HG03354 (cell line): ENCODE results near the gene FAM184B.

Experiments used
- ATAC-seq: cut with Tn5 transposase; IDR thresholded peaks from one replicate; pipeline ENCODE4 v1.9.1; 2021; ENCODE audit warnings: mild to moderate bottlenecking; ENCODE audit not compliant: unreplicated experiment, poor library complexity, severe bottlenecking

Gene FAM184B

DNA sequence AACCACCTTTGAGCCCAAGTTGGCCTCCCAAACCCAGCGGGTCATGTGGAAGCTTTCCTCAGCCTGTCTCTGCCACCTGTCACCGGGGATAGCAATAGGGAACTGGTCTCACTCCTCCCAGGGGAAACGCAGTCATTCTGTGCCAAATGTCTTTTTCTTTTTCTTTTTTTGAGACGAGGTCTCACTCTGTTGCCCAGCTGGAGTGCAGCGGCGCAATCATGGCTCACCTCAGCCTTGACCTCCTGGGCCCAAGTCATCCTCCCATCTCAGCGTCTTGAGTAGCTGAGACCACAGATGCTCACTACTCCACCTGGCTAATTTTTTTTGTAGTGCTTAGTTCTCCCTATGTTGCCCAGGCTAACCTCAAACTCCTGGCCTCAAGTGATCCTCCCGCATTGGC lies 126.7 kb downstream of the FAM184B start:
- ATAC-seq: no peak

DNA sequence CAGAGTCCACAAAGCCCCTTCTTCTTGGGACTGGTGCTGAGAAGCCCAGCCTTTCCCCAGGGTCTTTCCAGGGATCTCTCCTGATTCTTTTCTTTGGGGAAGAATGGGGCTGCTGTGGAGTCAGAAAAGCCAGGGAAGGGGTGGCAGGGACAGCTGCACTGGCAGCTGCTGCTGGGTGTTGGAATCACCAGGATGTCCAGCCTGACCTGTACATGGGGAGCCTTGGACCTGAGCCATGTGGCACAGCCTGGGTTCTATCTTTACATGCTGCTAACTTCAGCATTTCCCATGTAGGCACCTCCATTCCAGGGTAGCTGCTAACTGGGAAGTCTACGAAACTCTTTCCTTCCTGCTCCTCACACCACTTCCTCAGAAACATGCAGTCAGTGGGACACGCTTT lies 131.0 kb downstream of the FAM184B start:
- ATAC-seq: no peak

DNA sequence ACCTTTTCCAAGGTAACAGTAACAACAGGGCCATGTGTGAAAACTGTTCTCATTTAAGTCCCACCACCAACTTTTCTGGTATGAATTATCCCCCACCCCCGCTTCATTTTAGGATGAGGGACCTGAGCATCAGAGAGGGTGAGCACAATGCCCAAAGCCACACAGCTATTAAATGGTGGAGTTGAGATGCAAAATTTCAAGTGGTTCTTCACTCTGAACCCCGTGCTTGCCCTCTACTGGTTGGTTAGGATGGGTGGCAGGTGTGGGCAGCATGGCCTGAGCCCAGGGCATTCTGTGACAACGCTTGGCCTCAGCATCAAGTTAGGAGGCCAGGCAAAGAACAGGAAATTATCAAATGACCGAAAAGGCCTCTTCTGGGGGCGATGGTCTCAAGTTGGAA lies 133.5 kb downstream of the FAM184B start:
- no peak for ATAC-seq

DNA sequence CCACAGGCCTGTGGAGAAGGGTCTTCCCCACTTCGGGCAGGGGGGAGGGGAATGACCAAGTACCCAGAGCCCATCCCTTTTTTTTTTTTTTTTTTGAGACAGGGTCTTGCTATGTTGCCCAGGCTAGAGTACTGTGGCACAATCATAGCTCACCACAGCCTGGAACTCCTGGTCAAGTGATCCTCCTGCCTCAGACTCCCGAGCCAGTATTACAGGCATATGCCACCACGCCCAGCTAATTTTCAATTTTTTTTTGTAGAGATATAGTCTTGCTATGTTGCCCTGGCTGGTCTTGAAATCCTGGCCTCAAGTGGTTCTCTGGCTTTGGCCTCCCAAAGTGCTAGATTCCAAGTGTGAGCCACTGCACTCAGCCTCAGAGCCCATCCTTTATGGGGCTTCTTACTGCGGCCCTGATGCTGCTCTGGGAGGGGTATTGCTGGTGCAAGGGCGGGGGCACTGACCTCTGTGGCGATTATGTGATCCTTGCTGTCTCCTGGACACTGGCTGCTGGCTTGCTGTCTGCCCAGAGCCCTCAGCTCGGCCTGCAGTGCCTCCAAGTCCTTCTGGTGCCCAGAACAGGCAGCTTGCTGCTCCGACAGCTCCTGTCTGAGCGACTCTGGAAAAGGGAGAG lies 134.1 kb downstream of the FAM184B start:
- ATAC-seq: no peak

DNA sequence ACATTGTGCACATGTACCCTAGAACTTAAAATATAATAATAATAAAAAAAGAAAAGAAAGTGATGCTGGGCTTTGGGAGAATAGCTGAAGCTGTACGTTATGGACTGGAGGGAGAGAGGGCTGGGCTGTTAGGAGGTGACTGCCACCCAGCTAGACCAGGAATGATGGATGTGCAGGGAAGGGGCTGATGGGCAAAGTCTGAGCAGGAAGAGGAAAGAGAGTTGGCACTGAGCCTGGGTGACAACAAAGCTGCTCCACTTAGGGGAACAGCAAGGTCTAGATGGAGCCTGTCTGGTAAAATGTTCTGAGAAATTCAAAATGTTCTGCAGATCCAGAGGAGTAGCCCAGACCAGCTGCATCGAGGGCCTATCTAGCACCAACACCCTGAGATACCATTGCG lies 134.7 kb downstream of the FAM184B start:
- ATAC-seq: no peak

DNA sequence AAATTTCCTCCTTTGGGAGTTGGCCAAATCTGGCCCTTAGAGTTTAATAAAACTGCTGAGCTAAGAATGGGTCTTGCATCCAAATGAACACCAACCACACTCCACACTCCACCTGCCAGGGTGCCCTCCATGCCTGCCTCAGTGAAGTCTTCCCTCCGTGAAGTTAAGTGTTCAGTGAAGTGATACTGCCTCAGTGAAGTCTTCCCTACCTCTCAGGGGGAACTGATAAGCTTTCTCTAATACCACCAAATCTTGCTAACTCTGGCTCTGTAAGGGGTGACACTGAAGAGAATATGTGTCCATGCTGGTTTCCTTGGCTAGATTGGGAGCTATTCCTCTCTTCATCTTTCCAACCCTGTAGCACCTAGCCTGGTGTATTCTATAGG lies 139.0 kb downstream of the FAM184B start:
- no peak for ATAC-seq

DNA sequence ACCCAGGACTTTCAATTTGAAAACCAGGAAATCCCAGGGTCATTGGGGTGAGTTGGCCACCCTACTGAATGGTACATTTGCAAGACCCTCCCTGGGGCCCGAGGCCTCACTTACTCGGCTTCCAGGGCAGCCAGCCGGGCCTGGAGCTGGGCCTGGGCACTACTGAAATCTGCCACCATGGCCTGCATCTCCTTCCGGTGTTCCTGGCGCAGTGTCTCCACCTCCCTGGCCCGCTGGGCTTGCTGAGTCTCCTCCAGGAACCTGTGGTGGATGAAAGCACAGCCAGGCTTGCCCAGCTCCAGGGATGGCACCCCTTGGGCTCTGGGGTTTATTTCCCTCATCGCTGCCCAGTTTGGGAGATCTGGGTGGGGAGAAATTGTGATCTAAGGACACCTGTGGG lies 142.3 kb downstream of the FAM184B start:
- no peak for ATAC-seq

DNA sequence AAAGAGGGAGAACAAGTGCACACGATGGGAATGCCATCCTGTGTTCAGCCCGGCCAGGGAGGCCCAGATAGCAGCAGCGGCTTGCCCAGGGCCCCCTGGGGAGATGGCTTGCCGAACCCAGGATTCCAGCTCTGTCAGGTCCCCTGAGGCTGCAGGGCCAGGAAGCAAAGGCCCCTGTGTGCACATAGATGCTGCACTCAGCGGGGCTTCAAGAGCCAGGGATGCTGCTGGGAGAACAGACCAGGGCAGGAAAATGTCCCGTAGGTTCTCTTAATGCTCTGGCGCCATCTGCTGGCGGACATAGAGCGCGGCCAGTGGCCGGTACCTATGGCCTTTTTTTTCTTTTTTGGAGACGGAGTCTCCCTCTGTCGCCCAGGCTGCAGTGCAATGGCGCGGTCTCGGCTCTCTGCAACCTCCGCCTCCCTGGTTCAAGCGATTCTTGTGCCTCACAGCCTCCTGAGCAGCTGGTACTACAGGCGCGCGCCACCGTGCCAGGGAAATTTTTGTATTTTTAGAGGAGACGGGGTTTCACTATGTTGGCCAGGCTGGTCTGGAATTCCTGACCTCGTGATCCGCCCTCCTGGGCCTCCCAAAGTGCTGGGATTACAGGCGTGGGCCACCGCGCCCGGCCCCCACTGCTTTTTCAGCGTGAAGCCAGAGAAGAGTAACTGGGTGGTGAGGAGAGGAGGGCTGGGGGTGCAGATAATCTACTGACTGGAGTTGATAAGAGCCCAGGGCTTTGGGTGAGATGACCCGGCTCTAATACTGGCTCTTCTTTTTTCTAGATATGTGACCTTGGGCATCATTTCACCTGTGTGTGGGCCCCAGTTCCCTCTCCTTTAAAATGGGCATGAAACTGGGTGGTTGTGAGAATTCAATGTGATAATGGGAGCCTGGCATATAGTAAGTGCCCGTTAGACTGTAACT lies 144.5 kb downstream of the FAM184B start:
- peak; percentile 93 for ATAC-seq

DNA sequence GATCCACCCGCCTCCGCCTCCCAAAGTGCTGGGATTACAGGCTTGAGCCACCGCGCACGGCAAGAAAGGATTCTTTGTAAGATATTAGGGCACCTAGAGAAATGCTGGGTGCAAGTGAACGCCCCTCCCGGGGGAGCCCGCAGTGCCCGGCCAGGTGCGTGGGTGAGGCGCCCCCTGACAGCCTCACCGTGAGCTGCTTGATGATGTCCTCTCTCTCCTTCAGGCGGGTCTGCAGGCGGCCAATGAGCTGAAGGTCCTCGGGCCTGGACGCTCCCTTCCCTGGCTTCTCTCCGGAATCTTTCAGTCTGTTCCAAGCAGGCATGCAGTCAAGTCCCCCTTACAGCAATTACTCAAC lies 145.1 kb downstream of the FAM184B start:
- peak; percentile 11 for ATAC-seq

DNA sequence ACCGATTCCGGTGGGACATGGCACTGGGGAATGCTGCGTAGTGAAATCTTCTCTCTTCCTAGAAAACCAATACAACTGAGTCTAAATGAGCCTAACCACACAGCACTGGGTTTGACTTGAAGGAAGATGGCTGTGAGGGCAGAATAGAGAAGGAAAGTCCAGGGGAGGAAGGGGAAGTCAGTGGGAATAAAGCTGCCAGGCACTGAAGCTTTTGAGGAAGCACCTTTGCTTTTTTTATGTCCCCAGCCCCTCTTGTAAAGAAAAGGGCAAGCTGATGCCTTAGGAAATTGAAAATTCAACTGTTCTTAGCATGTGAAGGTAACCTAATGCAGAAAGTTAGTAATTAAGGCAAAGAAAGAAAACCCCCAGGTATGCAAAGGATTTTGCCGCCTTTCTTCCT lies 146.4 kb downstream of the FAM184B start:
- no peak for ATAC-seq

DNA sequence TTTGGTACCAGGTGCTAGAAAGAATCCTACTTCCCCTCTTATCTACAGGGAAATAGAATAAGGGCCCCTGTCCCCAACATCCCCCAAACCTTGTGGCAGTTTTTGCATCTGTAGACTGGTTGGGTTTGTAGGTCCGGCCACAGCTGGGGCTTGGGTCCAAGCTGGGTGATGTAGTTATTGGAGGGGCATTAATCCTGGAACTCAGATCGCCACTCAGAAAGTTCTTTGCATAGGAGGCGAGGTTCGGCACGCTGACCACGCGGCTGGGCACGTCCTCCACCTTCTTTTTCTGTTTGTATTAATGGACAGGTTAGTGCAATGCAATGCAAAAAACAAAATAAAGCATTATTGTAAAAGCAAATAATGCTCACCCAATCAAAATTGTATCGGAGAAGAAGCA lies 147.8 kb downstream of the FAM184B start:
- no peak for ATAC-seq

DNA sequence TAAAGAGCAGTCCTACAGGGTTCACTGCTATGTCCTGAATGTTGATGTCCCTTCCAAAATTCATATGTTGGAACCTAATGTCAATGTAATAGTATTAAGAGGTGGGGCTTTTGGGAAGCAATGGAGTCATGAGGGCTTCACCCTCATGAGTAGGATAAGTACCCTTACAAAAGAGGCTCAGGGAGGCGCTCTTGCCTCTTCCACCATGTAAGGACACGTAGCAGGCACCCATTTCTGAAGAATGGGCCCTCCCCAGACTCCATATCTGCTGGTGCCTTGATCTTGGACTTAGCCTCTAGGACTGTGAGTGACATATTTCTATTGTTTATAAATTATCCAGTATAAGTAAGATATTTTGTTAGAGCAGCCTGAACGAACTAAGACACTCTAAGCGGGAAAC lies 151.2 kb downstream of the FAM184B start:
- no peak for ATAC-seq

DNA sequence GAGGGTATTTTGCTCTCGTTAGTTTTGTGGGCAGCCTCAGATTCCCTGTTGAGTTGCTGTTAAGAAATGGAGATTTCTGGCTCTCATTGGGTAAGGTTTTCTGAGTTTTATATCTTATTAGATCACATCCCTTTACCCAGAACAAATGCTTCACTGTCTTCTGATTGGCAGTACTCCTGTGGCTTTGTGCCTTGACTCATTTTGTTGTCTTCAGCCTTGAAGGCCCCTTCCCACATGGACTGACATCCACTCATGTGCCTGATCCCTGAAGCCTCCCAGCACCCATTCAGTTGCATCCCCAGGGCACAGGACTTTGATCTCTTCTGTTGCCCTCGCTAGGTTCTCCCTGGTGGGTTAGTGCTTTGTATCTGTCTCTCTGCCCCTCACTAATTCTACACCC lies 156.6 kb downstream of the FAM184B start:
- ATAC-seq: no peak

DNA sequence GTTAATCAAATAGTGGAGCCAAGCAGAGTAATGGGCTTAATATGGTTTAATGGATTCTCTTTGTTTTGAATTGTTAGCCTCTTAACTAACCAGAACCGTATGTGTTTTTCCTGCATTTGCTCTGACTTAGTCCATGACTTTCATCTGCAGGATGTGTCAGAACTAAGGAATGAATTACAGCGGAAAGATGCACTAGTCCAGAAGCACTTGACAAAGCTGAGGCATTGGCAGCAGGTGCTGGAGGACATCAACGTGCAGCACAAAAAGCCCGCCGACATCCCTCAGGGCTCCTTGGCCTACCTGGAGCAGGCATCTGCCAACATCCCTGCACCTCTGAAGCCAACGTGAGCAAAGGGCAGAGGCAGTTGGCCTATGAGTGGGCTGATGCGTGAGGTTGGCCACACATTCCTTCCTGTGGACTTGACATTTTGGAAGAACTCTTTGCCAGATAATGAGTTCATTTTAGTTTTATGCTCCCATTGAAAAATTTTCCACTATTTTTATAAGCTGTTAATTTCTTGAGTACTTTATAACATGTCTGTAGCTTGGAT lies 157.9 kb downstream of the FAM184B start:
- no peak for ATAC-seq

DNA sequence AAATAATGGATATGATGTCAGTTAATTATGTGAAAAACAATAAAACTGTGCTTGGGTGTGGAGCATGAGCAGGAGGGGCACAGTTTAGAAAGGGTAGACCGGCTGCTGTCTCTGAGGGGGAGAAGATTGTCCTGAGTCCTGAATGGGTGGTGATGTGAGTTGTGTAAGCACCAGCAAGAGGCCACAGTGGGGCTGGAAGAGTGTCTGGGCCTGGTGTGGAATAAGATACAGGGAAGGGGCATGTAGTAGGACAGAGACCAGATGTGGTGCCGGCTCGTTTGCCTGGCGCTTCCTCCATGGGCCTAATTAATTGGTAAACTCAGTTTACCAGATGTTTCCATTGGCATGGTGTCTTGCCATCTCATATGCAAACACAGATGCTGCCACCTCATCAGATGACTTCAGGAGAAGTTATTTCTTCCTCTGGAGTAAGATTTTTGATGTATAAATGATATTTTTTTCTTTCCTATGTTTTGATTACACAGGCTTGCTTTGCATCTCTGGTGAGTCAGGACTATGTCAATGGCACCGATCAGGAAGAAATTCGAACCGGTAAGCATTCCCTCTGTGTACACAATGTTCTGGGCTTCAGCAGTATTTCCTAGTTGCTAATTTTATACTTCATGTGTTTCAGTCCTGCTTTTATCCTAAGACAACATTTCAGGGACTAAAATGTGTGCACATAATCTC lies 161.9 kb downstream of the FAM184B start:
- no peak for ATAC-seq

DNA sequence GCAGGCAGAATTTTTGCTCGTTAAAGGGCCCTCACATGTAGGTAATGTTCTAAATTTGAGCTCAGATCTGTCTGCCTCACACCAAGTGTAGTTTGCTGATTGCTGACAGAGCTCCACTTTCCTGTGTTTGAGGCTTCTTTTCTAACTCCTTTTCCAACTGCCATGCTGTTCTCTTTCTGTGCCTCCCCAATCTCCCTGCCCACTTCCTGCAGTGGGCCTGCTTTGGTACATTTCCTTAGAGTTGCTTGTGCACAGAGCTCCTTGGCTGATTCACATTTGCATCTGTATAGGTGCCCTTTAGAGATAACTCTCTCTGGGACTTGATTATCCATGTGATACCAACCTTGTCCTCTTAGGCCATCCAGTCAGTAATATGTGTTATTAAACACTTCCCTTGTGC lies 162.5 kb downstream of the FAM184B start:
- no peak for ATAC-seq

DNA sequence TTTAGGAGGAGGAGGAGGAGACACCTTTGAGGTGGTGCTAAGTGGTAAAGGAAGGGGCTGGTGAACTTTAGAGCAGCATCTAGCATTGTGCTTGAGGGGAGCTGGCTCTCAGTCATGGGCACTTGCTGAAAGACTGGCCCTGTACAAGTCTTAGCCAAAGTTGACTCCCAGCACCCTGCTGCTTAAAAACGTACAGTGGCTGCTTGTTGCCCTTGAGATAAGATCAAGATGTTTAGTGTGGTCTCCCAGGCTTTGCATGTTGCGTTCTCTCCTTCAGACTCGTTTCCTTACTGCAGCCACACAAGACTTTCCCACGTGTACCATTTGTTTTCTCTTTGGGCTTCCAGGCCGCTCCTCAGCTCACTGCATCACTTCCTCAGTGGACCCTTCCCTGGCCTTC lies 165.1 kb downstream of the FAM184B start:
- no peak for ATAC-seq

DNA sequence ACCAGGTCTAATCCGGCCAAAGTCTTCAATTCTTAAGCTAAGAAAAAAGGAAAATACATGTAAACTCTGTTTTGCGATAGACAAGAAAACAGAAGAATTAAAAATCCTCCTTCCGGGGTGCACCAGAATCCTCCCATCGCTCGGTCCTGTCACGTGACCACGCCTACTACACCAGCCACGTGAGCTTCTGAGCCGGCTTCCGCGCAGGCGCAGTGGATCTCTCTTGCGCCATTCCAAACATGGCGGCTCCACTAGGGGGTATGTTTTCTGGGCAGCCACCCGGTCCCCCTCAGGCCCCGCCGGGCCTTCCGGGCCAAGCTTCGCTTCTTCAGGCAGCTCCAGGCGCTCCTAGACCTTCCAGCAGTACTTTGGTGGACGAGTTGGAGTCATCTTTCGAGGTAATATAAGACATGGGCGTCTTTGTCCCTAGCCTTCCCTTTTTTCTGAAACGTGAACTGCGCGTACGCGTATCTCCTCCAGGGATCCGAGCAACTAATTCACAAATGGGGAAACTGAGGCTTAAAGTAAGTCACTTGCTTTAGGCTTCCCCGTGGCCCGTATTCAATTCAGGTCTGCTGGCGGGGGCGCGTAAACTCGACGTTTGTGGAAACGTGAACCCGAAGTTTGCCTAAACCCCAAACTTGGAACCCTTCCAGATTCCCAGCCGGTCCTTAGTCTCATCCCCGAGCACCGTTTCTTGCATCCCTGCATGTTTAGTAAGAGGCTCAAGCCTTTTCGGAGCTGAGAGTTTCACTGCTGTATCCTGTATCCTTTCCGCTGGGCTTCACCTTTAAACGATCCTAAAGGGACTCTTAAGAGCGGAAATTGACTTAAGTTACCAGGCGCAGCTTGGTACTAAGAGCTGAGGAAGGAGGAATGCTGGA lies 166.8 kb downstream of the FAM184B start, which contains the start of gene MED28:
TSS of gene MED28 (plus strand) at position 226 of the 884 bp plus-strand sequence. CDS start at position 240, 14 bp downstream.
- peak; percentile 95 for ATAC-seq

DNA sequence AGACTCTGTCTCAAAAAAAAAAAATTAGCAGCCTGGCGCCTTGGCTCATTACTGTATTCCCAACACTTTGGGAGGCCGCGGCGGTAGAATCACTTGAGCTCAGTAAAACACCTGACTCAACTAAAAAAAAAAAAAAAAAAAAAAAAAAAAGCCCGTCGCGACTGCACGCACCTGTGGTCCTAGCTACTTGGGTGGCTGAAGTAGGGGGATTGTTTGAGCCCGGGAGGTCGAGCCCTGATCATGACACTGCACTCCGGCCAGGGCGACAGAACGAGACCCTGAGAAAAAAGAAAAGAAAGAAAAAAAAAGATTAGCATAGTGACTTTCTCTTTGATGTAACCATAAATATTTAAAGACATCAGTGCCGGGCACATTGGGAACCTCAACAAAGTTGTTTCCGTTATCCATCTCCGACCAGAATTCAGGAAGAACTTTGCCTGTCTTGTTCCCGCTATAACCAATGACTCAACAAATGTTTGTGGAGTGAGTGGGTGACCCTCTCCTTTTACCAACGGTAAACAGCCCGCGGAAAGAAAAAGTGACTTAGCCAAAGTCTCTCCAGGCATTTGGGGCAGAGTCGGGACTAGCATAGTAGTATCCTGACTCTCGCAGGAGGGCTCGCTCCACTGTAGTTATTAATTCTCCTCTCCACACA lies 167.5 kb downstream of the FAM184B start:
- peak; percentile 64 for ATAC-seq
